GM19023 (cell line): ENCODE results near the gene HOXB3.
"Not testable (repeated sequence)": the region's sequence is repeated elsewhere in the genome, so short reads cannot be mapped to it uniquely, and the experiment has no call there.

Source experiments
- ATAC-seq: cut with Tn5 transposase; IDR thresholded peaks from one replicate; pipeline ENCODE4 v1.9.1; 2021; ENCODE audit warnings: mild to moderate bottlenecking, moderate library complexity; ENCODE audit not compliant: unreplicated experiment

HOXB3 gene

GRCh38 chr17:48547808-48548522 lies 42.1 kb downstream of the HOXB3 start:
- no peak for ATAC-seq

GRCh38 chr17:48546924-48547807 lies 42.9 kb downstream of the HOXB3 start:
- no peak for ATAC-seq

DNA sequence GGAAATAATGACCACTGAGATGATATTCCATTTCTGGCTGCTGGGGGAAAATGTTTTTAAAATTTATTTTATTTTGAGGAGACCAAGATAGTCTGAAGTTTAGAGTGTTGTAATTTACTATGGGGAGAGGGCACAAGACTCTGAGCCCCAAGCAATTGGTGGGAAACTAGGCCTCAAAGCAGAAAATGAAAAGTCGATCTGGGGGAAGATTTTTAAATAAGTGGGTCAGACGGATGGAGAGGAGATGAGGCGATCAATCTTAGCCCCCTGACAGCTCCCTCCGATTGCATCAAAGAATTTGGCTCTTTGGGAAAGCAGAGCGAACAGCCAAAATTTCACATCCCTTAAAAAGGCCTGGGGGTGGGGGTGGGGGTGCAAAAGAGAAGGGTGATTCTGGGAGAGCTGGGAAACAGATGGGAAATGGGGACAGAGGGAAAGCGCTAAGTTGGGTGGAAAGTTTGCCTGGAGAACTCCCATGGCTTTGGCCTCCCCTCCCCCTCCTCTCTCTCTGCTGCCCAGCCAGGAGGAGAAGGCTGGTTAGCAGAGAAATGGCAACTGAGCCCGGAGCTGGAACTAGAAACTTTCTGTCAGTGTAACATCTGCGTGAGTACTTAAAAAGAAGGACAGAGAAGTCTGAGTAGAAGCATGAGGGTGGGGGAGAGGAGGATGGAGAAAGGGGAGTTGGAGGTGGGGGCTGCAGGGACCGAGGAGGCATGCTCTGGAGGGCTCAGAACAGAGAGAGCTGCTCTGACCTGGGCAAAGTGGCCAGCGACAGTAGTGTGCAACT lies 43.7 kb downstream of the HOXB3 start:
- no peak for ATAC-seq

- ATAC-seq: no peak
Measured at GRCh38 chr17:48545539-48545938, 44.5 kb downstream of the HOXB3 start.

DNA sequence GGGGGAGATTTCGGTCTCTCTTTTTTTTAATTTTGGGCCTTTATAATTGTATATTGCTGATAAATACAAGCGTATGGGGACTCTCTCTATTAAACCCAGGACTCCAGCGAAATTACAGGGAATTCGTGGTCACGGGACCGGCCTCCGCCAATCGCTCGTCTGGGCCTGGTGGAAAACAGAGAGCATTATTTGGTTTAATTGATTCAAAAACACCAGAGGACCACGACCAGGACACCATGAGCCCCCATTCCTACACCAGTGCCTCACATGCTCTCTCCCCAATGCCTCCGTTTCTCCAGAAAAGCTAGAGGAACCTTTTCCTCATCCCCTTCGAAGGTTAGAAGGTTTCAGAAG lies 45.0 kb downstream of the HOXB3 start, which contains the start of gene HOXB2:
Gene HOXB2, minus strand, starts transcription at position 88 of the 354 bp plus-strand sequence. CDS start 198 bp downstream, outside the sequence.
- ATAC-seq: no peak

- no peak for ATAC-seq
Measured at GRCh38 chr17:48544349-48545021, 45.6 kb downstream of the HOXB3 start.

DNA sequence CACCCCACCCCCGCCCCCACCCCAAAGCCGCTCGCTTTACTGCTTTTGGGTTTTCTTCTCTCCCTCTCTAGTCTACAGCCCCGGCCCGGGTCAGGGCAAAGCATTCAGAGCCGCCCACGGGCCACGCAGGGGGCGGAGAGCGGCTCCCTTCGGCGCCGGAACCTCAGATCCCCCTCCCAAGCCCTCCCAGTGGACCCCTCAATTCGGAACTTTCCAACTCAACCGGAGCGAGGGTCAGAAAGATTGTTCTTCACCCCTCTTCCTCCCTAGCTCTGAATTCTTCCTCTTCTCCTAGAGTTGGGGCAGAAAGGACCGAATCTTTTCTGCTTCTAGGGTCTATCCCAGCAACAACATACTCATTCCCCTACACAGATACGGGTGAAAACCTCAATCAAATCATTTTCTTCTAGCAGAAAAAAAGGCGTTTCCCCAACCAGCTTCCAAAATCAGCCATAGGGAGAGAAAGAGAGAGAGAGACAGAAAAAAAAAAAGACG lies 46.1 kb downstream of the HOXB3 start:
- ATAC-seq: peak; percentile 35

- ATAC-seq: peak; percentile 52
Measured at GRCh38 chr17:48543107-48543853, 46.8 kb downstream of the HOXB3 start.

DNA sequence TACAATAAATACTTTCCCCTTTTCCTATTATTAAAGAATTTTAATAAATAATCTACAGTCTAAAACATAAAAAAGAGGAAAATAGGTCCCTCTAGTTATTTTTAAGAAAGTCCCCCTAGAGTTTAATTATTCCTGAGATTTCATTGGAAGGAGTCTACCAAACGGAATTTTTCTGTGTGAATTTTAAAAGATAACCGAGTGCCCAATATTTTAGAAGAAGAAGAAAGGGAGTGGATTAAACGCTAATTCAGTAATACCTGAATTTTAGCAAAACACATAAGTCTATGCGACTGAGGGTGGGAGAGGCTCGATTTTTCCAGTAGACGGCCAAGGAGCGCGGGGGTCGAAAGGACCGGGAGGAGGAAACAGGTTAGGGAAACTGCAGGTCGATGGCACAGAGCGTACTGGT lies 47.3 kb downstream of the HOXB3 start:
- no peak for ATAC-seq

GRCh38 chr17:48542114-48542656 lies 47.9 kb downstream of the HOXB3 start:
- no peak for ATAC-seq

GRCh38 chr17:48541577-48542113 lies 48.4 kb downstream of the HOXB3 start:
- no peak for ATAC-seq

GRCh38 chr17:48541036-48541576 lies 48.9 kb downstream of the HOXB3 start:
- ATAC-seq: no peak

GRCh38 chr17:48540213-48540612 lies 49.8 kb downstream of the HOXB3 start:
- ATAC-seq: no peak

GRCh38 chr17:48539177-48539576 lies 50.9 kb downstream of the HOXB3 start:
- no peak for ATAC-seq

DNA sequence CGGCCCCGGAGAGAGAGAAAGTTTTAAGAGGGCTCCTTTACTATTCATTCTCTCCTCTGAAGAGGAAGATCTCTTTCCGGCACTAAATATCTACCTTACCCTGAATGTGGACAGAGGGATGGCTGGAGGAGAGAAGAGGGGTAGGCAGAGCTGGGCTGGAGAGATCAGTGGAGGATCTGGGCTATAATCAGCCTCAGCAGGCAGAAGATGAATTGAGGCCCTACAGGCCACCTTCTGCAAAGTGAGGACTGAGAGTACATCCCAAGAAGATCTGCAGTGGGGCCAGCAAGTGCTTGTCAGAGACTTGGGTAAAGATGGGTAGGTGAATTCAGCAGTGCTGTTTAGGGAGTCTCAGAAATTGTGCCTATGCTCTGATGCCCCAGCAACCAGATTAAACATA lies 52.7 kb downstream of the HOXB3 start:
- no peak for ATAC-seq

GRCh38 chr17:48535793-48536559 lies 54.1 kb downstream of the HOXB3 start:
- ATAC-seq: not testable (repeated sequence)

- ATAC-seq: no peak
Measured at GRCh38 chr17:48532261-48532660, 57.8 kb downstream of the HOXB3 start.

- no peak for ATAC-seq
Measured at GRCh38 chr17:48530887-48531272, 59.2 kb downstream of the HOXB3 start, which contains the start of gene HOXB1. Gene HOXB1, minus strand, starts transcription at chr17:48531011. Its CDS starts 107 bp downstream, at chr17:48530904.
